Upper lobe of left lung (tissue), 6 donors: ENCODE data around the gene UPK3A. TPM values are rescaled to one million over a fixed set of nuclear protein-coding genes. Genes with fewer than 3 reads are reported as not detected.
A peak's percentile ranks its signal among the peaks of the same experiment; 100 is the strongest.

Experiments
- ATAC-seq, 2 donors: fragments of 200-7000 bp; cut with Tn5 transposase; one replicate each; pipeline ENCODE4 v1.9.1; 2022; ENCODE audit warnings: mild to moderate bottlenecking in 2 of 2, moderate library complexity in 2 of 2; ENCODE audit not compliant: low FRiP score in 2 of 2
- DNase-seq, 2 donors: peaks; one replicate each; pipeline ENCODE4 v3.0.0-alpha.2; 2019 to 2020
- H3K27ac ChIP-seq, 4 donors: fragments of 200-600 bp; sonication (generic); one replicate each; pipeline ENCODE4 v1.5.1; 2016 to 2019
- H3K27me3 ChIP-seq, 4 donors: fragments of 200-600 bp; sonication (generic); one replicate each; pipeline ENCODE4 v1.5.1; 2017 to 2019
- H3K36me3 ChIP-seq, 4 donors: fragments of 200-600 bp; sonication (generic); one replicate each; pipeline ENCODE4 v1.5.1; 2016 to 2019
- H3K4me1 ChIP-seq, 4 donors: fragments of 200-600 bp; sonication (generic); one replicate each; pipeline ENCODE4 v1.5.1; 2018 to 2019
- H3K4me3 ChIP-seq, 4 donors: fragments of 200-600 bp; sonication (generic); one replicate each; pipeline ENCODE4 v1.5.1; 2017 to 2019; ENCODE audit warnings: mild to moderate bottlenecking in 2 of 4, moderate library complexity in 1 of 4
- H3K9me3 ChIP-seq, 4 donors: fragments of 200-600 bp; sonication (generic); one replicate each; pipeline ENCODE4 v1.5.1; 2018 to 2019
- CTCF ChIP-seq, 6 experiments: fragments of 450-650 bp in 4 of 6; fragments of 200-600 bp in 2 of 6; sonication (generic) in 2 of 6; IDR thresholded peaks; one replicate each; pipeline ENCODE4 v1.5.1; 2016 to 2019; ENCODE audit warnings: antibody characterized with exemption in 6 of 6
- EP300 ChIP-seq, 4 donors: sonication (generic); formaldehyde crosslinking; IDR thresholded peaks; one replicate each; pipeline ENCODE4 v1.5.1; 2017; ENCODE audit warnings: antibody characterized with exemption in 4 of 4, control low read depth in 2 of 4
- POLR2A ChIP-seq, 4 donors: fragments of 450-650 bp; IDR thresholded peaks; one replicate each; pipeline ENCODE4 v1.5.1; 2016 to 2017; ENCODE audit warnings: antibody characterized with exemption in 4 of 4, mild to moderate bottlenecking in 2 of 4
- POLR2AphosphoS5 ChIP-seq, 2 donors: sonication (generic); formaldehyde crosslinking; IDR thresholded peaks; one replicate each; pipeline ENCODE4 v1.5.1; 2017; ENCODE audit warnings: antibody characterized with exemption in 2 of 2
- WGBS, 2 donors: methylation state at CpG; one replicate each; pipeline ENCODE4 v1.1.5; 2017 to 2018; 5-methylcytosine and 5-hydroxymethylcytosine counted together
- total RNA-seq, 6 donors: library from RNA; depleted of rRNA in 4 of 6; stranded (reverse); fragments of >200 nt in 4 of 6; gene quantifications; one replicate each; pipeline versions ENCODE4 v1.1.0 to v1.2.1, GENCODE V29; 2016 to 2021
- donor health status: DM: no; HTN: no; CAD: no; lungs with moderate emphysema.
- donor health status: DM: no; HTN: yes; CAD: no; lungs with severe emphysema.

The UPK3A gene
- total RNA-seq, 6 donors from 2014 or later, result 0.44 TPM; not detected in 5

DNA sequence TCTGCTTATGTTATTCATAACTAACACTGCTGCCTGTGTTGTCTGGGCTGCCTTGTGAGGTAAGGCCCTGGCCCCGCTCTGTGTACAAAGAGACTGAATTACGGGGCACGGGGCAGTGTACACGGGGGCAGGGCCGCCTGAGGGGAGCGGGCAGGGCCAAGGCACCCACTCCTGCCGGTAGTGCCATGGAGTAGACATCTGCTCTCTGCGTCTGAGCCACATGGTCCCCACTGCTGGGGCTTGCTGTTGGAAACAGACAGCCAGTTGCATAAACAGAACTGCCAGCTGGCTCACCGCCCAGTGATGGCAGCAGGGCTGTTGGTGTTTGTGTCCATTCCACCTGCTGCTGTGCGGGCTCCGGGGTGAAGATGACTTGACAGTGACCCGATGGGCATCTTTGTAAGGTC is 44.8 kb downstream of the UPK3A start:
- ATAC-seq, result peak; percentile 25 to 50
- DNase-seq, result no peak
- Histone ChIP-seq H3K9me3 (no peaks in the 10 kb centered on the region), H3K36me3 (peaks cover 0 to 54% (median 29%) of the 10 kb centered on the region in 4 donors), H3K27ac (no peak overlapping the region), H3K4me1 (peaks cover 0 to 2% (median 0%) of the 10 kb centered on the region in 4 donors), H3K27me3 (no peaks in the 10 kb centered on the region), H3K4me3 (no peak overlapping the region)
- WGBS, 2 donors, result 64 to 79% methylated on average over 8 to 12 of the region's 12 CpGs
- TF ChIP-seq CTCF (IDR thresholded peaks at IDR 0.05) (no peak), POLR2A (IDR thresholded peaks at IDR 0.05) (no peak), POLR2AphosphoS5 (IDR thresholded peaks at IDR 0.05) (no peak), EP300 (IDR thresholded peaks at IDR 0.05) (no peak)

DNA sequence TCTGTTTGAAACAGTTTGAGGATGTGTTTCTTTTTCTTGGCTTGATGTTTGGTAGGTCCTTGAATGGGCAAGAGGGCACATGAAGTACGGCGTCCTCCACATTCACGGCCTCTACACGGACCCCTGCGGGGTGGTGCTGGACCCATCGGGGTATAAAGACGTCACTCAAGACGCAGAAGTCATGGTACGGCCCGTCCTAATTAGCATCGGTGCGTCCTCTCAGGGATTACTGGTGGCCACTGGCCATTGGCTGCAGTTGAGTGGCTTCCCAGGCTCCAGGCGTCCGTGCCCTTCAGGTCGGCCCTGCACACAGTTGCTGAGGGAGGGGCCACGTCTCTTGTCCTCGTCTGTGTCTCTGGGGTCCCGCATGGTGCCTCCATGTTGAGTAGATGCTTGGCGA is 45.8 kb downstream of the UPK3A start:
- Histone ChIP-seq H3K27me3 (no peaks in the 10 kb centered on the region), H3K27ac (no peak overlapping the region), H3K4me1 (peaks cover 0 to 2% (median 0%) of the 10 kb centered on the region in 4 donors), H3K36me3 (peaks cover 0 to 62% (median 31%) of the 10 kb centered on the region in 4 donors), H3K4me3 (no peak overlapping the region), H3K9me3 (no peaks in the 10 kb centered on the region)
- 97 to 98% methylated on average over 19 of the region's 19 CpGs for WGBS, 2 donors
- TF ChIP-seq EP300 (IDR thresholded peaks at IDR 0.05) (no peak), POLR2AphosphoS5 (IDR thresholded peaks at IDR 0.05) (no peak), POLR2A (IDR thresholded peaks at IDR 0.05) (no peak), CTCF (IDR thresholded peaks at IDR 0.05) (no peak)
- DNase-seq (no peak), ATAC-seq (peak in 1 of 2 donors; percentile 16)

DNA sequence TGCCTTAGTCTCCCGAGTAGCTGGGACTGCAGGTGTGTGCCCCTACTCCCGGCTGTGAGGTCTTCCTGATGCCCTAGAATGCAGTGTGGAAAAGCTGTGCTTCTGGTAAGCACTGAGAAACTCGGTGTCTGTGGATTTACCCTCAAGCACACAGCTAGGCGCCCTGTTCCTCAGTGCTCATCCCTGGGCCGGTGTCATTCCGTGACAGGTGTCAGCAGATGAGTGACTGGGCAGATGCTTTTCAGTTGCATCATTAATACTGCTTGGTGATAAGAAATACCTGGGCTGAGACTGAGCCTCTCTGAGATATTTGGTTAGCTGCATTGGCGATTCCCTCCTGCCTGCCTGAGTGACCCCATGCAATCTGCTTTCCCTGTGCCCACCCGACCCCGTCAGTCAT is 46.7 kb downstream of the UPK3A start:
- no peak overlapping the region for H3K27ac ChIP-seq
- 93 to 97% methylated on average over 9 of the region's 9 CpGs for WGBS, 2 donors
- no peaks in the 10 kb centered on the region for H3K27me3 ChIP-seq
- peaks cover 0 to 63% (median 31%) of the 10 kb centered on the region in 4 donors for H3K36me3 ChIP-seq
- ATAC-seq (no peak), DNase-seq (no peak)
- H3K4me3 ChIP-seq, result no peak overlapping the region
- peaks cover under 1 to 8% (median 5%) of the 10 kb centered on the region in 4 donors for H3K4me1 ChIP-seq
- TF ChIP-seq CTCF (IDR thresholded peaks at IDR 0.05) (no peak), POLR2A (IDR thresholded peaks at IDR 0.05) (no peak), POLR2AphosphoS5 (IDR thresholded peaks at IDR 0.05) (no peak), EP300 (IDR thresholded peaks at IDR 0.05) (no peak)
- no peaks in the 10 kb centered on the region for H3K9me3 ChIP-seq

- no peak for TF ChIP-seq EP300 (IDR thresholded peaks at IDR 0.05)
- ATAC-seq (no peak), DNase-seq (no peak)
- WGBS, 2 donors, result 98% methylated on average over 3 to 7 of the region's 7 CpGs
- H3K9me3 ChIP-seq, result no peaks in the 10 kb centered on the region
- no peak overlapping the region for H3K4me3 ChIP-seq
- peaks cover 6 to 12% (median 9%) of the 10 kb centered on the region in 4 donors for H3K4me1 ChIP-seq
- H3K36me3 ChIP-seq, result peaks cover 0 to 62% (median 30%) of the 10 kb centered on the region in 4 donors
- no peaks in the 10 kb centered on the region for H3K27me3 ChIP-seq
- H3K27ac ChIP-seq, result no peak overlapping the region
These were observed 47.3 kb downstream of the UPK3A start for GRCh38 chr22:45332001-45332400.

- Histone ChIP-seq H3K4me1 (peaks cover 13 to 16% (median 13%) of the 10 kb centered on the region in 4 donors), H3K27ac (no peak overlapping the region), H3K9me3 (no peaks in the 10 kb centered on the region), H3K36me3 (peaks cover 0 to 60% (median 30%) of the 10 kb centered on the region in 4 donors), H3K27me3 (no peaks in the 10 kb centered on the region), H3K4me3 (no peak overlapping the region)
- TF ChIP-seq POLR2A (IDR thresholded peaks at IDR 0.05) (no peak), EP300 (IDR thresholded peaks at IDR 0.05) (no peak), POLR2AphosphoS5 (IDR thresholded peaks at IDR 0.05) (no peak), CTCF (IDR thresholded peaks at IDR 0.05) (no peak)
- ATAC-seq, result no peak
- DNase-seq, result no peak
- 53 to 57% methylated on average over 5 of the region's 5 CpGs for WGBS, 2 donors
These were observed 49.3 kb downstream of the UPK3A start for GRCh38 chr22:45334068-45334467.
